Transverse colon (tissue), 4 donors: ENCODE results near the gene KREMEN2.

Source experiments
- CTCF ChIP-seq, 5 experiments: fragments of 200-600 bp in 3 of 5; fragments of 450-650 bp in 2 of 5; sonication (generic) in 3 of 5; IDR thresholded peaks; 1 replicate in 2 of 5; 2 replicates in 3 of 5; pipeline ENCODE4 v1.5.1; 2016 to 2017; ENCODE audit warnings: antibody characterized with exemption in 5 of 5, inconsistent platforms in 3 of 5, mild to moderate bottlenecking in 2 of 5, moderate library complexity in 1 of 5
- POLR2A ChIP-seq: fragments of 450-650 bp; IDR thresholded peaks from one replicate; pipeline ENCODE4 v1.6.1; 2016; ENCODE audit warnings: antibody characterized with exemption, mild to moderate bottlenecking, moderate library complexity
- POLR2AphosphoS5 ChIP-seq, 3 donors: sonication (generic); formaldehyde crosslinking; IDR thresholded peaks; one replicate each; pipeline ENCODE4 v1.6.1; 2016; ENCODE audit warnings: antibody characterized with exemption in 3 of 3

- TF ChIP-seq POLR2AphosphoS5 (IDR thresholded peaks at IDR 0.05), result no peak
- TF ChIP-seq CTCF (IDR thresholded peaks at IDR 0.05), result no peak
- TF ChIP-seq POLR2A, result no peak
Observed at GRCh38 chr16:2964475-2965336, 631 bp downstream of the KREMEN2 start.
